Measurements from ENCODE around the gene PCDHA7. TPM values are rescaled to one million over a fixed set of nuclear protein-coding genes. Genes with fewer than 3 reads are reported as not detected.

The PCDHA7 gene
- total and polyA plus RNA-seq, 2 of the 4 experiments (the other 2 are of a cell fraction) = 0.10 to 0.18 TPM

DNA sequence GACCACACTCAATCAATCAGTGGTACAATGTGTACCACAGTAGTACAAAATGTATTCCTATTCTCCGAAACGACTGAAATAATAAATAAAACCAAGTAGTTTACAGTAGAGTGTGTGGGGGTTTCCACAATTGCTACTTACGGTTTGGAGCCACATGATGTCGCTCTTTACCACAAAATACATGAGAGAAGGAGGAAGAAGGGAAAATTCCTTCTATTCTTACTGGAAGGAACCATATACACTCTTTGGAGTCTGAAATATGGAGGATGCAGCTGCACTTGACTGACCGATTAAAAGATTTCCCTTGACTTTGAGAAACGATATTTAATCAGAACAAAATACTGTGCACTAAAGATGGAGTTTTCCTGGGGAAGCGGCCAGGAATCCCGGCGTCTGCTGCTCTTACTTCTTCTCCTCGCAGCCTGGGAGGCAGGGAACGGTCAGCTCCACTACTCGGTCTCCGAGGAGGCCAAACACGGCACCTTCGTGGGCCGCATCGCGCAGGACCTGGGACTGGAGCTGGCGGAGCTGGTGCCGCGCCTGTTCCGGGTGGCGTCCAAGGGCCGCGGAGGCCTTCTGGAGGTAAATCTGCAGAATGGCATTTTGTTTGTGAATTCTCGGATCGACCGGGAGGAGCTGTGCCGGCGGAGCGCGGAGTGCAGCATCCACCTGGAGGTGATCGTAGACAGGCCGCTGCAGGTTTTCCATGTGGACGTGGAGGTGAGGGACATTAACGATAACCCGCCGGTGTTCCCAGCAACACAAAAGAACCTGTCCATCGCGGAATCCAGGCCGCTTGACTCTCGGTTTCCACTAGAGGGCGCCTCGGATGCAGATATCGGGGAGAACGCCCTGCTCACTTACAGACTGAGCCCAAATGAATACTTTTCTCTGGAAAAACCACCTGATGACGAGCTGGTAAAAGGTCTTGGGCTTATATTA lies 27.0 kb upstream of the PCDHA7 start, which contains the start of gene PCDHA4:
Gene PCDHA4 (plus strand): TSS at position 235 of the 942 bp plus-strand sequence.
- H3K9me3 ChIP-seq (ENCODE audit: control insufficient read depth, insufficient read depth, low read length) = peaks cover 23% of the 10 kb centered on the region
- no peak within 1 kb of the TSS for H3K23ac ChIP-seq (ENCODE audit: low read depth, low read length)
- no peak within 1 kb of the TSS for H2AFZ ChIP-seq (replicated peaks; ENCODE audit: low read length, poor library complexity)
- no peak within 1 kb of the TSS for H3K18ac ChIP-seq (ENCODE audit: low read depth, low read length)
- H3K4me2 ChIP-seq (ENCODE audit: low read depth, low read length) = no peak within 1 kb of the TSS
- no peak within 1 kb of the TSS for H3K56ac ChIP-seq (ENCODE audit: extremely low read depth, insufficient read depth, low read length)
- H3K4ac ChIP-seq (ENCODE audit: low read depth, low read length) = no peak within 1 kb of the TSS
- 26% methylated on average over 19 of the region's 47 CpGs; no CpG with 5 or more reads in 1 of the 2 experiments for WGBS, 2 experiments (ENCODE audit: extremely low coverage in 2 of 2, insufficient read length in 1 of 2)
- H4K5ac ChIP-seq (ENCODE audit: low read depth, low read length) = no peak within 1 kb of the TSS
- dilution Hi-C loops (cut with HindIII; ENCODE audit: low sequenced_read_pairs, unreplicated experiment) (no loop called here), in situ Hi-C loops (cut with MboI; ENCODE audit: low sequenced_read_pairs) (no loop called here), intact Hi-C loops (cut with micrococcal nuclease) (no loop called here)
- H2AK5ac ChIP-seq (ENCODE audit: low read depth, low read length) = no peak within 1 kb of the TSS
- no peaks in the 10 kb centered on the region for H3K4me1 ChIP-seq (ENCODE audit: control insufficient read depth, insufficient read depth, low read length)
- no peak within 1 kb of the TSS for H2BK20ac ChIP-seq (ENCODE audit: low read depth, low read length)
- H3K9ac ChIP-seq (ENCODE audit: low read depth, low read length) = no peak within 1 kb of the TSS
- no peaks in the 10 kb centered on the region for H3K27me3 ChIP-seq (ENCODE audit: control insufficient read depth, insufficient read depth, low read length)
- no peak within 1 kb of the TSS for H4K91ac ChIP-seq (ENCODE audit: insufficient read depth, low read depth, low read length)
- no peaks in the 10 kb centered on the region for H4K20me1 ChIP-seq (ENCODE audit: insufficient read depth, low read length)
- peak within 1 kb of the TSS; percentile 32 for H3K4me3 ChIP-seq (ENCODE audit: insufficient read depth, low read depth, low read length)
- H2BK120ac ChIP-seq (ENCODE audit: low read depth, low read length) = no peak within 1 kb of the TSS
- ChIA-PET POLR2A (ENCODE audit: unreplicated experiment) (no interaction called here), CTCF (no interaction called here)
- BruUV-seq (replicated peaks) = no TSS peak
- no peak within 1 kb of the TSS for H2BK5ac ChIP-seq (ENCODE audit: low read depth, low read length, poor library complexity, severe bottlenecking)
- H2BK15ac ChIP-seq (ENCODE audit: low read depth, low read length) = no peak within 1 kb of the TSS
- H3K36me3 ChIP-seq (ENCODE audit: control insufficient read depth, insufficient read depth, low read length) = no peaks in the 10 kb centered on the region
- H2AK9ac ChIP-seq (replicated peaks; ENCODE audit: low read depth, low read length, poor library complexity) = no peak within 1 kb of the TSS
- H3K27ac ChIP-seq (ENCODE audit: insufficient read depth, low read length) = no peak within 1 kb of the TSS
- no peak for ATAC-seq (ENCODE audit: low read depth)
- DNase-seq = no peak
- no peaks in the 10 kb centered on the region for H3K9me1 ChIP-seq (ENCODE audit: insufficient read depth, low read length)
- TF ChIP-seq MAZ (IDR thresholded peaks at IDR 0.05; ENCODE audit: borderline replicate concordance, low read depth, low read length) = no peak
- TF ChIP-seq FOS (IDR thresholded peaks at IDR 0.05; ENCODE audit: low read depth, low read length) = no peak
- TF ChIP-seq BHLHE40 (IDR thresholded peaks at IDR 0.05; ENCODE audit: low read depth, low read length) = no peak
- TF ChIP-seq, protein P1, sequence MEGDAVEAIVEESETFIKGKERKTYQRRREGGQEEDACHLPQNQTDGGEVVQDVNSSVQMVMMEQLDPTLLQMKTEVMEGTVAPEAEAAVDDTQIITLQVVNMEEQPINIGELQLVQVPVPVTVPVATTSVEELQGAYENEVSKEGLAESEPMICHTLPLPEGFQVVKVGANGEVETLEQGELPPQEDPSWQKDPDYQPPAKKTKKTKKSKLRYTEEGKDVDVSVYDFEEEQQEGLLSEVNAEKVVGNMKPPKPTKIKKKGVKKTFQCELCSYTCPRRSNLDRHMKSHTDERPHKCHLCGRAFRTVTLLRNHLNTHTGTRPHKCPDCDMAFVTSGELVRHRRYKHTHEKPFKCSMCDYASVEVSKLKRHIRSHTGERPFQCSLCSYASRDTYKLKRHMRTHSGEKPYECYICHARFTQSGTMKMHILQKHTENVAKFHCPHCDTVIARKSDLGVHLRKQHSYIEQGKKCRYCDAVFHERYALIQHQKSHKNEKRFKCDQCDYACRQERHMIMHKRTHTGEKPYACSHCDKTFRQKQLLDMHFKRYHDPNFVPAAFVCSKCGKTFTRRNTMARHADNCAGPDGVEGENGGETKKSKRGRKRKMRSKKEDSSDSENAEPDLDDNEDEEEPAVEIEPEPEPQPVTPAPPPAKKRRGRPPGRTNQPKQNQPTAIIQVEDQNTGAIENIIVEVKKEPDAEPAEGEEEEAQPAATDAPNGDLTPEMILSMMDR (conservative IDR thresholded peaks at IDR 0.05; ENCODE audit: low read depth, low read length) = no peak
- TF ChIP-seq MXI1 (IDR thresholded peaks at IDR 0.05; ENCODE audit: borderline replicate concordance, low read depth, low read length) = no peak
- H3K79me1 ChIP-seq (ENCODE audit: low read depth in 1 of 2, low read length in 2 of 2) = no peaks in the 10 kb centered on the region
- H3K14ac ChIP-seq (replicated peaks; ENCODE audit: low read depth, low read length) = no peak within 1 kb of the TSS
- H4K8ac ChIP-seq (ENCODE audit: low read depth in 2 of 2, low read length in 2 of 2) = no peak within 1 kb of the TSS

All from IMR-90 (cell line).